ENCODE data around the gene TRAM2.

TRAM2 gene

DNA sequence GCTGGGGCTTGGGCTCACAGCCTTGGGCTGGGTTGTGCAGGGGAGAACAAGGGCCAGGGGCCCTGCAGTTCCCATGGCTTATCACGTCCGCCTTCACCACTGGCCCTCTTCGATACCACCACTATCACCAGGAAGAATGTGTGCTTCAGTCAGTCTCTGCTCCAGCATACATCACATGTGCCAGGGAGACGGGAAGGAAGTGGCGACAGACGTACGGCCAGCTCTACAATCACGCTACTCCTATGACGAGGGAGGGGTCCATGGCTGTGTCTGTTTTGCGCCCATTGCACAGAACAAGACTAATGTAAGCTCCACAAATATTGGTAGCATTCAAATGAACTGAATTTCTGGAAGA is 72.1 kb downstream of the TRAM2 start:
- H3K4me3 Mint-ChIP-seq, result no peak overlapping the region
- H3K27me3 Mint-ChIP-seq (ENCODE audit: low read depth), result no peaks in the 10 kb centered on the region
- no peak overlapping the region for H3K27ac Mint-ChIP-seq
- TF ChIP-seq, protein P1, sequence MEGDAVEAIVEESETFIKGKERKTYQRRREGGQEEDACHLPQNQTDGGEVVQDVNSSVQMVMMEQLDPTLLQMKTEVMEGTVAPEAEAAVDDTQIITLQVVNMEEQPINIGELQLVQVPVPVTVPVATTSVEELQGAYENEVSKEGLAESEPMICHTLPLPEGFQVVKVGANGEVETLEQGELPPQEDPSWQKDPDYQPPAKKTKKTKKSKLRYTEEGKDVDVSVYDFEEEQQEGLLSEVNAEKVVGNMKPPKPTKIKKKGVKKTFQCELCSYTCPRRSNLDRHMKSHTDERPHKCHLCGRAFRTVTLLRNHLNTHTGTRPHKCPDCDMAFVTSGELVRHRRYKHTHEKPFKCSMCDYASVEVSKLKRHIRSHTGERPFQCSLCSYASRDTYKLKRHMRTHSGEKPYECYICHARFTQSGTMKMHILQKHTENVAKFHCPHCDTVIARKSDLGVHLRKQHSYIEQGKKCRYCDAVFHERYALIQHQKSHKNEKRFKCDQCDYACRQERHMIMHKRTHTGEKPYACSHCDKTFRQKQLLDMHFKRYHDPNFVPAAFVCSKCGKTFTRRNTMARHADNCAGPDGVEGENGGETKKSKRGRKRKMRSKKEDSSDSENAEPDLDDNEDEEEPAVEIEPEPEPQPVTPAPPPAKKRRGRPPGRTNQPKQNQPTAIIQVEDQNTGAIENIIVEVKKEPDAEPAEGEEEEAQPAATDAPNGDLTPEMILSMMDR (IDR thresholded peaks at IDR 0.05; ENCODE audit: unreplicated experiment in 3 of 3), result no peak
- H3K36me3 Mint-ChIP-seq (ENCODE audit: low read depth), result peaks cover 52% of the 10 kb centered on the region
- H3K4me1 Mint-ChIP-seq, result peaks cover 17% of the 10 kb centered on the region
- no peaks in the 10 kb centered on the region for H3K9me3 Mint-ChIP-seq

DNA sequence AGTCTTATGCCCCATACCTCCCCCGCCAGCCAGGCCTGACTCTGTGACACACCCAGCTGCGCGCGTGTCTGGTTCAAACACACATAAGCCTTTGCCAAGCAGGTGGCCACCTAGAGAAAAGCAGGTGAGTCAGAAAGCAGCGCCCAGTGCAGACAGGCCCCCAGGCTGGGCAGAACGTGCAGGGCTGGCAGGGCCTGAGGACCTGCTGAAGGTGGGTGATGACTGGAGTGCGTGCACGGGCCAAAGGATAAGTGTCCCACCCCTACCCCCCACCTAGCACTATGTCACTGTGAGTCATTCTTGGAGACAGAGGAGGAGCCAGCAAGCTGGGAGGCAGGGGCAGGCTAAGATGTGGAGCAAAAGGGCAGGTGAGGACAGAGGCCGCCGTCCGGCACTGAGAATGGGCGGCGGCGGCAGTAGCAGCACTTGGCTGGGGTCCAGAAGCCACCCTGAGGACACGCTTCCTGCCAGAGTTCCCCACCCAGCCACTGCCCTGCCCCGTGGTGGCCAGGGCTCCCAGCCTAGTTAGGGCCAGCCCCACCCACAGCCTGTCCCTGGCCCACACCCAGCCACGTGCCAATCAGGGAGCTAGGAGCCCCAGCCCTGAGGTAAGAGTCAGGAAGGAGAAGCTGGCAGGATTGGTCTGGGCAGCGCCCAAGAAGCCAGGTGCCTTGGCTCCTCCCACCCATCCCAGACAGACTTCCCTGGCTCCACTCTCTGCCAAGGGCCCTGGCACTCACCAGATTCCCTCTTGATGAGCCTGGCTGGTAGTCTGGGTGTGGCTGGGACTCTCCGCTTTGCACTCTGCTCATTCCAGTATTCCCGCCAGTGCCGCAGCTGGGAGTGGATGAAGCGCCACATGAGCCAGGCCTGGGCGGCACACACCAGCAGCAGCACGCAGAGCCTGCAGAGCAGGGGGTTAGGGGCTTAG is 72.7 kb downstream of the TRAM2 start:
- Mint-ChIP-seq H3K27me3 (ENCODE audit: low read depth) (no peaks in the 10 kb centered on the region), H3K36me3 (ENCODE audit: low read depth) (peaks cover 47% of the 10 kb centered on the region), H3K27ac (no peak overlapping the region), H3K4me1 (peaks cover 24% of the 10 kb centered on the region), H3K9me3 (no peaks in the 10 kb centered on the region), H3K4me3 (no peak overlapping the region)
- TF ChIP-seq, protein P1 (IDR thresholded peaks at IDR 0.05; ENCODE audit: unreplicated experiment in 3 of 3), result no peak

DNA sequence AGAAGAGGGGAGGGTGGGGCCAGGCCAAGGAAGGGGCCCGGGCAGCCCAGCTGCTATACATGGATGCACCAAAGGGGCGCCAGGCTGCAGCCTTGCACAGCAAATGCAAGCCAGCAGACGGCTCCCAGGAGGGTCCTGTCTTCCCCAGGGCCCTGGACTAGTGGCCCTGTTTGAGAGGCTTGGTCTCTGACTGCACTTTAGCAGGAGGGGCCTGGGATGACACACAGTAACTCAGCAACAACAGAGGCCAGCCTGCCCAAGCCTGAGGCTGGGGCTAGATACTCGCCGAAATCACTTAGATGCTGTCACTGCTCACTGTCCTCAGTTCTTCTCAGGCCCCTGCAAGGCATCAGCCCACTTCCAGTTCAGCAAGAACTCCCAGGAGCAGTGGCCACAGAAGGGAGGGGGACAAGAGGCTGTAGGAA is 73.5 kb downstream of the TRAM2 start:
- TF ChIP-seq, protein P1 (IDR thresholded peaks at IDR 0.05; ENCODE audit: unreplicated experiment in 3 of 3), result no peak
- H3K27ac Mint-ChIP-seq, result no peak overlapping the region
- H3K4me1 Mint-ChIP-seq, result peaks cover 31% of the 10 kb centered on the region
- H3K9me3 Mint-ChIP-seq, result no peaks in the 10 kb centered on the region
- H3K27me3 Mint-ChIP-seq (ENCODE audit: low read depth), result no peaks in the 10 kb centered on the region
- H3K4me3 Mint-ChIP-seq, result no peak overlapping the region
- peaks cover 39% of the 10 kb centered on the region for H3K36me3 Mint-ChIP-seq (ENCODE audit: low read depth)

DNA sequence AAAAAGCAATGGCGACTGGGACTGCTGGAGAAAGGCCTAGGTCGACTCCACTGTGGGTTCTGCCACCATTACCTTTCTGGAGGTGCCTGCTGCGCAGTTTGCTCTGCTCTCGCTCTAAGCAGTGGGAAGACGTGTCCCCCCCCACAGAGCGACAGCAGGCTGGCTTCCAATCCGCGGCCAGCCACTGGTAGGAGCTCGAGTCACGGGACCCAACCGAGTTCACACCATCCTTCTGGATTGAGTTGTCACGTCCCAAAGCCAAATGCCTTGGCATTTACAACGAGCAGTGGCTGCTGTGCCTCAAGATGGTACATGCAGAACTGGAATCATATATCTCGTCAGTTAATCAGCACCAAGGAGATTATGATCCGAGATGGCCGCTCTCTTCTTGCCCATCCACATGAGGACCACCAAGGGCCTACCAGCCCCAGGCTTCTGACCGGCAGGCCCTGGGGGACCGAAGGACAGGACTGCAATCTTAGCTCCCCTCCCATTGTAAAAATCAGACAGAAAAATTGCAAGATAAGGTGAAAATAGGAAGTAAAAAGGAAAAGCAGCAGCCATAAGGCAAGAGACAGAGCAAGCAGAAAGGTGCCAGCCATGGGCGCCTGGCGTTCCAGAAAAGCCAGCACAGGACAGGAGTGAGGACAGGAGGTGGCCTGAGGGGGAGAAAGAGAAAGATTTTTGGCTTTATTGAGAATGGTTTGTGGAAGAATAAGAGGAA is 74.4 kb downstream of the TRAM2 start:
- peaks cover 34% of the 10 kb centered on the region for H3K36me3 Mint-ChIP-seq (ENCODE audit: low read depth)
- no peaks in the 10 kb centered on the region for H3K9me3 Mint-ChIP-seq
- H3K27me3 Mint-ChIP-seq (ENCODE audit: low read depth), result no peaks in the 10 kb centered on the region
- TF ChIP-seq, protein P1 (IDR thresholded peaks at IDR 0.05; ENCODE audit: unreplicated experiment in 3 of 3), result no peak
- H3K4me1 Mint-ChIP-seq, result peaks cover 37% of the 10 kb centered on the region
- no peak overlapping the region for H3K4me3 Mint-ChIP-seq
- H3K27ac Mint-ChIP-seq, result no peak overlapping the region

DNA sequence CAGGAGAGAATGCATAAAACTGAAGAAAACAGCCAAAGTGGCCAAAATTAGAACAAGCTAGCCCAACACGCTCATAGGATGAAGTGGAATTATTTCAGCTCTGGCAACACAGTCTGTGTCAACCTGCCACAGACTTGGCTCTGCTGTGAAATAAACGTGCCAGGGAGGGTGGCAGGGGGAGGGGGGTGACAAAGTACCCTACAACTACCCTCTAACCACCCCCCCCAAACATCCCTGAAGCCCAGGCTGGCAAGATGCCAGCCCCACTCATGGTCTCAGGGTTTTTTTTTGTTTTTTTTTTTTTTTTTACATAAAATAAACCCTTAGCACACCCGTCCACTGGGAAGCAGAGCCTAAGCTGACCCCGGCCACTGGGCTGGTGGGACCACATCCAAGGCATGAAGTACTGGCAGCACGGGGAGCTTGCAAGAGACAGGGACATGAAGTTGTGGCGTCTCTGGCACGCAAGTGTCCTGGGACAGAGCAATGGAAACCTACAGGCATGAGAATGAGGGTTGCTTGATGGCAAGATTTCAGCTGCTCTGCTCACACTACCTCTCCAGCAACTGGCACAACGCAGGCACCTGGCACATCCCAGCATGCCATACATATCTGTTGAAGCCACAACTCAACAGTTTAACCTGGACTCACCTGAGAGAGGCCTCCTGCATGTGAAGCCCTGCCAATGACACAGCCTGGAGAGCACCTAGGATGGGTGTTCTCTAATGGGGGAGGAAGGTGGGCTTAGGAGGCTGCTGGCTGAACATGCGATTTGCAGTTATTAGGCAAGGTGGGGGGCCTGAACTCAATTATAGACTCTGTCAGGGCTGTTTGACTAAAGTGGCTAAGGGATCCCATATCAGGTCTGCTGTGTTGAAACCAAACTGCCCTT is 76.4 kb downstream of the TRAM2 start:
- H3K9me3 Mint-ChIP-seq, result no peaks in the 10 kb centered on the region
- H3K36me3 Mint-ChIP-seq (ENCODE audit: low read depth), result peaks cover 27% of the 10 kb centered on the region
- TF ChIP-seq, protein P1 (IDR thresholded peaks at IDR 0.05; ENCODE audit: unreplicated experiment in 3 of 3), result no peak
- H3K4me1 Mint-ChIP-seq, result peaks cover 30% of the 10 kb centered on the region
- no peaks in the 10 kb centered on the region for H3K27me3 Mint-ChIP-seq (ENCODE audit: low read depth)
- peak overlapping the region in 1 of 3 experiments; percentile 31 for H3K27ac Mint-ChIP-seq
- H3K4me3 Mint-ChIP-seq, result no peak overlapping the region
